Neuronal stem cell (in vitro differentiated cells): ENCODE measurements around the gene FBXL19.

Source experiments
- DNase-seq: peaks from one replicate; pipeline ENCODE4 v3.0.0-alpha.2; 2013; ENCODE audit warnings: low spot score
- H2AFZ ChIP-seq: one replicate; pipeline ENCODE4 v1.6.1; 2013; ENCODE audit warnings: mild to moderate bottlenecking, low read length, inconsistent platforms
- H2AK5ac ChIP-seq: 2 replicates; pipeline ENCODE4 v1.6.1; 2013; ENCODE audit warnings: low read depth, mild to moderate bottlenecking, inconsistent platforms, low read length, moderate library complexity, mixed read lengths
- H2BK120ac ChIP-seq: 2 replicates; pipeline ENCODE4 v1.6.1; 2013; ENCODE audit warnings: low read depth, mild to moderate bottlenecking, inconsistent platforms, low read length, moderate library complexity, mixed read lengths
- H2BK12ac ChIP-seq: one replicate; pipeline ENCODE4 v1.6.1; 2013; ENCODE audit warnings: low read length, inconsistent platforms
- H2BK15ac ChIP-seq: 2 replicates; pipeline ENCODE4 v1.6.1; 2013; ENCODE audit warnings: mild to moderate bottlenecking, low read length, inconsistent platforms, mixed read lengths
- H2BK5ac ChIP-seq: one replicate; pipeline ENCODE4 v1.6.1; 2013; ENCODE audit warnings: inconsistent platforms, mild to moderate bottlenecking, low read length, moderate library complexity
- H3K14ac ChIP-seq: one replicate; pipeline ENCODE4 v1.6.1; 2013; ENCODE audit warnings: low read length, inconsistent platforms
- H3K18ac ChIP-seq: 2 replicates; pipeline ENCODE4 v1.6.1; 2013; ENCODE audit warnings: low read length, inconsistent platforms
- H3K23ac ChIP-seq: 2 replicates; pipeline ENCODE4 v1.6.1; 2013; ENCODE audit warnings: low read depth, mild to moderate bottlenecking, mixed read lengths, low read length, inconsistent platforms; ENCODE audit not compliant: poor library complexity
- H3K27ac ChIP-seq: replicated peaks from 3 replicates; pipeline ENCODE4 v1.5.1; 2013; ENCODE audit warnings: low read length, inconsistent platforms
- H3K27me3 ChIP-seq, 3 experiments: 2 replicates each; pipeline ENCODE4 v1.6.1; 2013; ENCODE audit warnings: low read length in 3 of 3, mild to moderate bottlenecking in 2 of 3, inconsistent platforms in 1 of 3, low read depth in 1 of 3, mixed read lengths in 1 of 3, moderate library complexity in 1 of 3; ENCODE audit not compliant: control insufficient read depth in 3 of 3, insufficient read depth in 3 of 3
- H3K36me3 ChIP-seq, 2 donors: replicated peaks in 1 of 2; 2 replicates each; pipeline ENCODE4 v1.6.1; 2013; ENCODE audit warnings: low read length in 2 of 2; ENCODE audit not compliant: control insufficient read depth in 2 of 2, insufficient read depth in 2 of 2
- H3K4ac ChIP-seq: 2 replicates; pipeline ENCODE4 v1.6.1; 2013; ENCODE audit warnings: inconsistent platforms, mild to moderate bottlenecking, low read length, moderate library complexity
- H3K4me1 ChIP-seq, 2 donors: 1 replicate in 1 of 2; 2 replicates in 1 of 2; pipeline ENCODE4 v1.6.1; 2013; ENCODE audit warnings: low read length in 2 of 2, low read depth in 1 of 2; ENCODE audit not compliant: control insufficient read depth in 2 of 2, insufficient read depth in 1 of 2
- H3K4me2 ChIP-seq: one replicate; pipeline ENCODE4 v1.6.1; 2013; ENCODE audit warnings: mild to moderate bottlenecking, low read length, inconsistent platforms; ENCODE audit not compliant: insufficient read depth, poor library complexity, severe bottlenecking
- H3K4me3 ChIP-seq, 2 donors: 2 replicates each; pipeline ENCODE4 v1.5.1; 2013; ENCODE audit warnings: low read length in 2 of 2, mild to moderate bottlenecking in 2 of 2, inconsistent platforms in 1 of 2, moderate library complexity in 1 of 2
- H3K79me1 ChIP-seq: one replicate; pipeline ENCODE4 v1.6.1; 2013; ENCODE audit warnings: low read depth, mild to moderate bottlenecking, inconsistent platforms, low read length, moderate library complexity
- H3K9ac ChIP-seq: one replicate; pipeline ENCODE4 v1.6.1; 2013; ENCODE audit warnings: mild to moderate bottlenecking, low read depth, low read length, inconsistent platforms; ENCODE audit not compliant: poor library complexity
- H3K9me3 ChIP-seq, 2 donors: replicated peaks in 1 of 2; 2 replicates each; pipeline versions ENCODE3 to v1.6.1; 2013; ENCODE audit warnings: low read length in 2 of 2, mild to moderate bottlenecking in 2 of 2, inconsistent platforms in 1 of 2, low read depth in 1 of 2, mixed read lengths in 1 of 2, moderate library complexity in 1 of 2; ENCODE audit not compliant: control insufficient read depth in 2 of 2, insufficient read depth in 1 of 2
- H4K8ac ChIP-seq: one replicate; pipeline ENCODE4 v1.6.1; 2013; ENCODE audit warnings: low read depth, mild to moderate bottlenecking, inconsistent platforms, low read length, moderate library complexity
- H4K91ac ChIP-seq: one replicate; pipeline ENCODE4 v1.6.1; 2013; ENCODE audit warnings: low read length, low read depth, mild to moderate bottlenecking, inconsistent platforms; ENCODE audit not compliant: poor library complexity
- WGBS, 2 donors: extraction: QIAGEN DNeasy Blood & Tissue Kit; methylation state at CpG; one replicate each; pipeline ENCODE4 v1.1.7; 2013; ENCODE audit warnings: missing lambda C conversion rate in 2 of 2, mixed read lengths in 1 of 2; ENCODE audit not compliant: insufficient read length in 2 of 2, insufficient replicate concordance in 1 of 2; ENCODE audit errors: extremely low coverage in 2 of 2; 5-methylcytosine and 5-hydroxymethylcytosine counted together

Gene FBXL19

DNA sequence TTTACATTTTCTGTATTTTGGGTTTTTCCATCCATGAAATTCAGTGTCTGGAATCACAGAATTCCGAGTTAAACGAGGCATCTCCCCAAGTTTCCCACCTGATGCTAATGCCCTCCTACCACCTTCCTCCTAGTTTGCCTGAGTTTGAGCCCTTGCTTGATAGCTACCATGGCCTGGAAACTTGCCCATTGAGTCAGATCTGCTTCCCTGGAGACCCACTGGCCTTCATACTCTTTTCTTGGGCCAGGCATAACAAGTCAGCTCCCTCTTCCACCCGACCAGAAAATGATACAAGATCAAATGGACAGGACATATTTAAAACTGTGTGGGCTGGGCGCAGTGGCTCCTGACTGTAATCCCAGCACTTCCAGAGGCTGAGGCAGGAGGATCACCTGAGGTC lies 44.4 kb downstream of the FBXL19 start:
- Histone ChIP-seq H3K4me1 (no peaks in the 10 kb centered on the region), H3K9ac (no peak overlapping the region), H3K4ac (no peak overlapping the region), H3K79me1 (peaks cover 2% of the 10 kb centered on the region), H3K23ac (no peak overlapping the region), H3K27ac (no peak overlapping the region), H2BK120ac (no peak overlapping the region), H3K27me3 (no peaks in the 10 kb centered on the region), H4K91ac (no peak overlapping the region), H2AK5ac (no peak overlapping the region), H3K4me2 (no peak overlapping the region), H2BK12ac (no peak overlapping the region), H3K14ac (no peak overlapping the region), H2BK5ac (no peak overlapping the region), H2BK15ac (no peak overlapping the region), H3K4me3 (no peak overlapping the region), H3K18ac (no peak overlapping the region), H4K8ac (no peak overlapping the region), H2AFZ (no peak overlapping the region), H3K9me3 (no peaks in the 10 kb centered on the region), H3K36me3 (peaks cover 66 to 93% of the 10 kb centered on the region in 2 donors)
- DNase-seq, result no peak
- no CpG with 5 or more reads among the region's 4 CpGs for WGBS, 2 donors

GRCh38 chr16:30969246-30969842 lies 46.0 kb downstream of the FBXL19 start:
- H3K14ac ChIP-seq, result no peak overlapping the region
- peaks cover 2% of the 10 kb centered on the region for H3K79me1 ChIP-seq
- no peaks in the 10 kb centered on the region for H3K4me1 ChIP-seq
- no peak overlapping the region for H3K4me3 ChIP-seq
- H4K91ac ChIP-seq, result no peak overlapping the region
- H3K4me2 ChIP-seq, result no peak overlapping the region
- H2BK5ac ChIP-seq, result no peak overlapping the region
- H3K4ac ChIP-seq, result no peak overlapping the region
- H2BK12ac ChIP-seq, result no peak overlapping the region
- no peak overlapping the region for H2BK120ac ChIP-seq
- no peak overlapping the region for H2AK5ac ChIP-seq
- no peak overlapping the region for H3K23ac ChIP-seq
- DNase-seq, result no peak
- no peak overlapping the region for H4K8ac ChIP-seq
- H3K27me3 ChIP-seq, result no peaks in the 10 kb centered on the region
- no peak overlapping the region for H3K27ac ChIP-seq
- H3K18ac ChIP-seq, result no peak overlapping the region
- no peaks in the 10 kb centered on the region for H3K9me3 ChIP-seq
- no peak overlapping the region for H2BK15ac ChIP-seq
- no CpG with 5 or more reads among the region's 19 CpGs for WGBS, 2 donors
- H3K36me3 ChIP-seq, result peaks cover 71 to 93% of the 10 kb centered on the region in 2 donors
- no peak overlapping the region for H3K9ac ChIP-seq
- H2AFZ ChIP-seq, result no peak overlapping the region

DNA sequence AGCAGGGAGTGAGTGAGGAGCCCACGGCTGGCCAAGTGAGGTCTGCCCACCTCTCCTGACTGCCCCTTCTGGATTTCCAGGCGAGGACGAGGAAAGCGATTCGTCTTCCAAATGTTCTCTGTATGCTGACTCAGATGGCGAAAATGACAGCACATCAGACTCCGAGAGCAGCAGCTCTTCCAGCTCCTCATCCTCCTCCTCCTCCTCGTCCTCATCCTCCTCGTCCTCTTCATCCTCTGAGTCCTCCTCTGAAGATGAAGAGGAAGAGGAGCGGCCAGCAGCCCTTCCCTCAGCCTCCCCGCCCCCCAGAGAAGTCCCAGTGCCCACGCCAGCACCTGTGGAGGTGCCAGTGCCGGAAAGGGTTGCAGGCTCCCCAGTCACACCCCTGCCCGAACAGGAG lies 47.9 kb downstream of the FBXL19 start:
- no peak overlapping the region for H3K4me2 ChIP-seq
- no peak overlapping the region for H3K9ac ChIP-seq
- no peak overlapping the region for H3K4ac ChIP-seq
- H2BK12ac ChIP-seq, result no peak overlapping the region
- H4K91ac ChIP-seq, result no peak overlapping the region
- H3K27me3 ChIP-seq, result no peaks in the 10 kb centered on the region
- H3K36me3 ChIP-seq, result peaks cover 65 to 94% of the 10 kb centered on the region in 2 donors
- no peaks in the 10 kb centered on the region for H3K9me3 ChIP-seq
- no peak overlapping the region for H2AFZ ChIP-seq
- no CpG with 5 or more reads among the region's 14 CpGs for WGBS, 2 donors
- no peak overlapping the region for H2BK5ac ChIP-seq
- H3K4me1 ChIP-seq, result no peaks in the 10 kb centered on the region
- no peak overlapping the region for H2BK120ac ChIP-seq
- no peaks in the 10 kb centered on the region for H3K79me1 ChIP-seq
- no peak overlapping the region for H2AK5ac ChIP-seq
- no peak overlapping the region for H2BK15ac ChIP-seq
- no peak for DNase-seq
- no peak overlapping the region for H3K23ac ChIP-seq
- H4K8ac ChIP-seq, result no peak overlapping the region
- H3K27ac ChIP-seq, result no peak overlapping the region
- no peak overlapping the region for H3K14ac ChIP-seq
- no peak overlapping the region for H3K18ac ChIP-seq
- no peak overlapping the region for H3K4me3 ChIP-seq

GRCh38 chr16:30972872-30973271 lies 49.5 kb downstream of the FBXL19 start:
- no peaks in the 10 kb centered on the region for H3K9me3 ChIP-seq
- no peak overlapping the region for H3K27ac ChIP-seq
- H3K36me3 ChIP-seq, result peaks cover 65 to 96% of the 10 kb centered on the region in 2 donors
- H3K9ac ChIP-seq, result peak overlapping the region; percentile 72
- no peak overlapping the region for H2BK12ac ChIP-seq
- no peak overlapping the region for H3K4ac ChIP-seq
- H3K4me1 ChIP-seq, result no peaks in the 10 kb centered on the region
- no peak overlapping the region for H2BK5ac ChIP-seq
- no peak overlapping the region for H2BK15ac ChIP-seq
- H3K14ac ChIP-seq, result no peak overlapping the region
- H3K4me3 ChIP-seq, result no peak overlapping the region
- H3K27me3 ChIP-seq, result no peaks in the 10 kb centered on the region
- WGBS, 2 donors, result no CpG with 5 or more reads among the region's 7 CpGs
- no peak overlapping the region for H4K8ac ChIP-seq
- no peak for DNase-seq
- H2AFZ ChIP-seq, result no peak overlapping the region
- H2AK5ac ChIP-seq, result no peak overlapping the region
- no peaks in the 10 kb centered on the region for H3K79me1 ChIP-seq
- H3K18ac ChIP-seq, result no peak overlapping the region
- no peak overlapping the region for H3K23ac ChIP-seq
- H4K91ac ChIP-seq, result no peak overlapping the region
- no peak overlapping the region for H2BK120ac ChIP-seq
- no peak overlapping the region for H3K4me2 ChIP-seq
